Body of pancreas (tissue), 4 donors: ENCODE data around the gene SLCO2B1. TPM values are rescaled to one million over a fixed set of nuclear protein-coding genes. Genes with fewer than 3 reads are reported as not detected.

Source experiments
- ATAC-seq: fragments of 150-250 bp; one replicate; pipeline ENCODE4 v1.9.1; 2016
- DNase-seq, 4 donors: peaks; one replicate each; pipeline ENCODE4 v3.0.0-alpha.2; 2019
- H3K27ac ChIP-seq, 4 donors: fragments of 200-600 bp; sonication (generic); 1 replicate in 3 of 4; 2 replicates in 1 of 4; pipeline versions ENCODE4 v1.5.1 to v1.6.1; 2016 to 2019; ENCODE audit warnings: mild to moderate bottlenecking in 1 of 4, mixed read lengths in 1 of 4, moderate library complexity in 1 of 4
- H3K27me3 ChIP-seq, 2 donors: fragments of 200-600 bp; sonication (generic); one replicate each; pipeline ENCODE4 v1.6.0; 2016; ENCODE audit warnings: mild to moderate bottlenecking in 1 of 2
- H3K36me3 ChIP-seq, 2 donors: fragments of 200-600 bp; sonication (generic); replicated peaks in 1 of 2; 2 replicates each; pipeline ENCODE4 v1.5.1; 2016; ENCODE audit warnings: low read depth in 2 of 2; ENCODE audit not compliant: insufficient read depth in 1 of 2
- H3K4me1 ChIP-seq: fragments of 200-600 bp; sonication (generic); one replicate; pipeline ENCODE4 v1.6.0; 2016
- H3K4me3 ChIP-seq, 2 donors: fragments of 200-600 bp; sonication (generic); 1 replicate in 1 of 2; 2 replicates in 1 of 2; pipeline ENCODE4 v1.5.1; 2016 to 2019
- H3K9me3 ChIP-seq, 3 donors: fragments of 200-600 bp; sonication (generic); 1 replicate in 2 of 3; 2 replicates in 1 of 3; pipeline ENCODE4 v1.5.1; 2016
- POLR2A ChIP-seq, 3 donors: fragments of 450-650 bp; IDR thresholded peaks; one replicate each; pipeline ENCODE4 v1.6.1; 2016; ENCODE audit warnings: antibody characterized with exemption in 3 of 3, mild to moderate bottlenecking in 2 of 3
- WGBS, 2 donors: methylation state at CpG; one replicate each; pipeline ENCODE4 v1.1.5; 2017; 5-methylcytosine and 5-hydroxymethylcytosine counted together
- intact Hi-C: fragments of 100-400 bp; cut with DNase I; formaldehyde crosslinking; loops from one replicate; pipeline ENCODE4 v1.15.1; 2023
- total RNA-seq, 2 donors: library from RNA; depleted of rRNA; stranded (reverse); fragments of >200 nt; gene quantifications; one replicate each; pipeline ENCODE4 v1.1.0, GENCODE V29; 2016
- TF ChIP-seq, protein P1 (sequence below), 7 experiments: fragments of 450-650 bp in 4 of 7; fragments of 200-600 bp in 3 of 7; sonication (generic) in 3 of 7; IDR thresholded peaks; one replicate each; pipeline ENCODE4 v1.5.1; 2016 to 2019; ENCODE audit warnings: antibody characterized with exemption in 7 of 7

SLCO2B1 gene
- total RNA-seq, 2 donors from 2014 or later = 33.7 to 101 TPM

DNA sequence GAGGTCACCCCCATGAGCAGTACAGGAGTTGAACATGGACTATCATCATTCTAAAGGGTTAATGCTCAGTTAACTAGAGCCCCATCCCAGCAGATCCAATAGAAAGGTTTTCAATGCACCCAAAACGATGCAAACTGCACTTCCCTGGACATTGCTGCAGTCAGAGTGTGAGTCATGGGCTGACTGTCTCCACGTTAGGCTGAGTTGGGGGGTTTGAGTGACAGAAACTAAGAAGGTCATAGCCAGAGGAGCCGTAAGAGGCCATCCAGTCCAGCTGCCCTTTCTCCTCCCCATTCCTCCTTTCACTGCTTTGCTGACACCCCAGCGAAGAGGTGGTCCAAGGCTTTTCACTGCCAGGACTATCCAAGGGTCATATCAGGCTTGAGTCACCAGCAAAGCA lies 43.7 kb upstream of the SLCO2B1 start:
- no peak for TF ChIP-seq POLR2A (IDR thresholded peaks at IDR 0.05)
- TF ChIP-seq, protein P1, sequence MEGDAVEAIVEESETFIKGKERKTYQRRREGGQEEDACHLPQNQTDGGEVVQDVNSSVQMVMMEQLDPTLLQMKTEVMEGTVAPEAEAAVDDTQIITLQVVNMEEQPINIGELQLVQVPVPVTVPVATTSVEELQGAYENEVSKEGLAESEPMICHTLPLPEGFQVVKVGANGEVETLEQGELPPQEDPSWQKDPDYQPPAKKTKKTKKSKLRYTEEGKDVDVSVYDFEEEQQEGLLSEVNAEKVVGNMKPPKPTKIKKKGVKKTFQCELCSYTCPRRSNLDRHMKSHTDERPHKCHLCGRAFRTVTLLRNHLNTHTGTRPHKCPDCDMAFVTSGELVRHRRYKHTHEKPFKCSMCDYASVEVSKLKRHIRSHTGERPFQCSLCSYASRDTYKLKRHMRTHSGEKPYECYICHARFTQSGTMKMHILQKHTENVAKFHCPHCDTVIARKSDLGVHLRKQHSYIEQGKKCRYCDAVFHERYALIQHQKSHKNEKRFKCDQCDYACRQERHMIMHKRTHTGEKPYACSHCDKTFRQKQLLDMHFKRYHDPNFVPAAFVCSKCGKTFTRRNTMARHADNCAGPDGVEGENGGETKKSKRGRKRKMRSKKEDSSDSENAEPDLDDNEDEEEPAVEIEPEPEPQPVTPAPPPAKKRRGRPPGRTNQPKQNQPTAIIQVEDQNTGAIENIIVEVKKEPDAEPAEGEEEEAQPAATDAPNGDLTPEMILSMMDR (IDR thresholded peaks at IDR 0.05) = no peak
- Histone ChIP-seq H3K4me1 (no peaks in the 10 kb centered on the region), H3K27me3 (no peaks in the 10 kb centered on the region), H3K27ac (no peak overlapping the region), H3K4me3 (no peak overlapping the region), H3K36me3 (no peaks in the 10 kb centered on the region), H3K9me3 (no peaks in the 10 kb centered on the region)
- no peak for DNase-seq
- 74 to 82% methylated on average over 4 of the region's 4 CpGs for WGBS, 2 donors
- ATAC-seq = no peak
- intact Hi-C loops = no loop called here

DNA sequence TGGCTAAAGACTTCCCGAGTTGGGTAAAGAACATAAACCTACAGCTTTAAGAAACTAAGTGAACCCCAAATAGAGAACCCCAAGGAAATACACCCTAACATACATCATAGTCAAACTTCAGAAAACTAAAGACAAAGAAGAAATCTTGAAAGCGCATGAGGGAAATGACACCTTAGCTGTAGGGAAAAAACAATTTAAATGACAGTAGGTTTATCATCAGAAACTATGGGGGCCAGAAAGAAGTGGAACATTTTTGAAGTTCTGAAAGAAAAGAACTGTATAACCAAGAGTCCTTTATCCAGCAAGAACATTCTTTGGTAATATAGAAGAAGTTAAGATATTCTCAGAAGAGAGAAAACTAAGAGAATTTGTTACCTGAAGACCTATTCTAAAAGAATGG lies 38.7 kb upstream of the SLCO2B1 start:
- no peak for TF ChIP-seq POLR2A (IDR thresholded peaks at IDR 0.05)
- TF ChIP-seq, protein P1 (IDR thresholded peaks at IDR 0.05) = no peak
- Histone ChIP-seq H3K4me1 (no peaks in the 10 kb centered on the region), H3K27me3 (no peaks in the 10 kb centered on the region), H3K27ac (no peak overlapping the region), H3K9me3 (no peaks in the 10 kb centered on the region), H3K36me3 (no peaks in the 10 kb centered on the region), H3K4me3 (no peak overlapping the region)
- no peak for ATAC-seq
- WGBS, 2 donors = 80 to 81% methylated on average over 2 of the region's 2 CpGs
- intact Hi-C loops = no loop called here
- DNase-seq = no peak

DNA sequence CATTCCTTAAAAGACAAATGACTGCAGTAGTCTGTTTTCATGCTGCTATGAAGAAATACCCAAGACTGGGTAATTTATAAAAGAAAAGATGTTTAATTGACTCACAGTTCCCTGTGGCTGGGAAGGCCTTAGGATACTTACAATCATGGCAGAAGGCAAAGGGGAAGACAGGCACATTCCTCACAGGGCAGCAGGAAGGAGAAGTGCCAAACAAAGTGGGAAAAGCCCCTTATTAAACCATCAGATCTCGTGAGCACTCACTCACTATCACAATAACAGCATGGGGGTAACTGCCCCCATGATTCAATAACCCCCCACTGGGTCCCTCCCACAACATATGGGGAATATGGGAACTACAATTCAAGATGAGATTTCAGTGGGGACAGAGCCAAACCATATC lies 37.9 kb upstream of the SLCO2B1 start:
- intact Hi-C loops = no loop called here
- H3K36me3 ChIP-seq = no peaks in the 10 kb centered on the region
- ATAC-seq (no peak), DNase-seq (no peak)
- no peaks in the 10 kb centered on the region for H3K4me1 ChIP-seq
- whole genome bisulfite sequencing, 2 donors = 20 to 31% methylated on average over 1 of the region's 1 CpG
- TF ChIP-seq, protein P1 (IDR thresholded peaks at IDR 0.05) = no peak
- no peak for TF ChIP-seq POLR2A (IDR thresholded peaks at IDR 0.05)
- no peak overlapping the region for H3K27ac ChIP-seq
- H3K4me3 ChIP-seq = no peak overlapping the region
- H3K27me3 ChIP-seq = no peaks in the 10 kb centered on the region
- H3K9me3 ChIP-seq = no peaks in the 10 kb centered on the region

DNA sequence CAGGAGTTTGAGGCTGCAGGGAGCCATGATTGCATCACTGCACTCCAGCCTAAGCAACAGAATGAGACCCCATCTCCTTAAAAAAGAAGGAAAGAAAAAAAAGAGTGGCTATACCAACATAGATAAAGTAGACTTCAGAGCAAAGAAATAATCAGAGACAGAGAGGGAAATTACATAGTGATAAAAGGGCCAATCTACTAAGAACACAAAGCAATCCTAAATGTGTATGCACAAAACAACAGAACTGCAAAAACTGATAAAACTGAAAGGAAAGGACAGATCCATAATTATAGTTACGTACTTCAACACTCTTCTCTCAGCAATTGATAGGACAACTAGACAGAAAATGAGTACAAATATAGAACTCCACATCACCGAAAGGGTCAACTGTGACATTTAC lies 36.4 kb upstream of the SLCO2B1 start:
- intact Hi-C loops = no loop called here
- 79 to 86% methylated on average over 2 of the region's 2 CpGs for WGBS, 2 donors
- TF ChIP-seq, protein P1 (IDR thresholded peaks at IDR 0.05) = no peak
- TF ChIP-seq POLR2A (IDR thresholded peaks at IDR 0.05) = no peak
- Histone ChIP-seq H3K4me3 (no peak overlapping the region), H3K9me3 (peaks cover 0 to under 1% (median 0%) of the 10 kb centered on the region in 3 donors), H3K36me3 (no peaks in the 10 kb centered on the region), H3K27ac (no peak overlapping the region), H3K4me1 (no peaks in the 10 kb centered on the region), H3K27me3 (no peaks in the 10 kb centered on the region)
- DNase-seq (no peak), ATAC-seq (no peak)

DNA sequence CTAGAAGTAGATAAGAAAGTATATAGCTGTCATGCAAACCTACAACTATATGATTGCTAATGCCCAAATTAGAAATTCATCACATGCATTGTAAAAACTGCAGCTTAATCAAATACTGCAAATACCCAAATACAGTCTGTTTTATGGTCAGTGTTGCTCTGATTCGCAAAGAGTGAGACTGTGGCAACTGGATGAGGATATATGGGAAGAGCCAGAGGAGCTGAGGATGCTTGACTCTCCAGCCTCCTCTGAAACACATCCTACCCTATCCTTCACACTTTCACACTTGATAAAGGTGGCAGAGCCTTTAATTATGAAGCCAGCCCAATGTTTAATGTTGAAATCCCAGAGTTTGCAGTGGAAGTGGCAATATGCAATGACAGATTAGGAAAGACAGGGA lies 32.3 kb upstream of the SLCO2B1 start:
- 0 to 37% methylated on average over 1 of the region's 1 CpG for WGBS, 2 donors
- no peaks in the 10 kb centered on the region for H3K4me1 ChIP-seq
- H3K4me3 ChIP-seq = no peak overlapping the region
- H3K9me3 ChIP-seq = peaks cover 0 to 4% (median 0%) of the 10 kb centered on the region in 3 donors
- no peak overlapping the region for H3K27ac ChIP-seq
- intact Hi-C loops = no loop called here
- H3K27me3 ChIP-seq = no peaks in the 10 kb centered on the region
- no peaks in the 10 kb centered on the region for H3K36me3 ChIP-seq
- DNase-seq = no peak
- no peak for ATAC-seq
- TF ChIP-seq, protein P1 (IDR thresholded peaks at IDR 0.05) = no peak
- TF ChIP-seq POLR2A (IDR thresholded peaks at IDR 0.05) = no peak
